Fibroblast of lung (primary cell): Measurements from ENCODE around the gene SLC29A1.

Experiments
- EZH2 ChIP-seq: IDR thresholded peaks from 2 replicates; pipeline ENCODE4 v1.5.1; 2012; ENCODE audit warnings: low read length, control low read depth, mild to moderate bottlenecking; ENCODE audit errors: missing control alignments
- TF ChIP-seq, protein P1 (sequence below), 2 donors: IDR thresholded peaks in 1 of 2; conservative IDR thresholded peaks in 1 of 2; 1 replicate in 1 of 2; 2 replicates in 1 of 2; pipeline ENCODE4 v1.5.1; 2011 to 2012; ENCODE audit warnings: low read length in 2 of 2, control low read depth in 1 of 2, inconsistent platforms in 1 of 2, low read depth in 1 of 2, mild to moderate bottlenecking in 1 of 2

DNA sequence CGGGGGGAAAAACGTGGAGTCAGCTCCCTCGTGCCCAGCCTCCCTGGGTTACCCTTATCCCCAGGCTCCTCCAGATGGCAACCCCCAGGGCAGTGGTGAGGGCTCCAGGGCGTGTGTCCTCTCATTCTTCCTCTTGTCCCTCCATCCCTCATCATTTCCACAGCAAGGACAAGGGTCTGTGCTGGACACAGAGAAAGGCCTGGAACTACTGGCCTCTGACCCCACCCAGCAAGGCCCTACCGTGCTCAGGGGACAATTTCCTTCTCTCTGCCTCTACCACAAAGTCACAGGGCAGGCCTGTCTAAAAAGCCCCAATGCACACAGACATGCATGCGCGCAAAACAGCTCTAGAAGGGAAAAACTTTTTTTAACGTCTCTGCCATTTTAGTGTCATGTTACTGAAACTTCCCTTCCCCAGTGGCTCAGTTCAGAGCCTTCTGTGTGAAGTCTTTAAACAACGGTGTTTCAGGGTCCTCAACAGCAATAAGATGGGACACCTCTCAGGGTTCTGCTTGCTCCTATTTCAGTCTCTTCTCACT lies 35.0 kb downstream of the SLC29A1 start:
- TF ChIP-seq, protein P1, sequence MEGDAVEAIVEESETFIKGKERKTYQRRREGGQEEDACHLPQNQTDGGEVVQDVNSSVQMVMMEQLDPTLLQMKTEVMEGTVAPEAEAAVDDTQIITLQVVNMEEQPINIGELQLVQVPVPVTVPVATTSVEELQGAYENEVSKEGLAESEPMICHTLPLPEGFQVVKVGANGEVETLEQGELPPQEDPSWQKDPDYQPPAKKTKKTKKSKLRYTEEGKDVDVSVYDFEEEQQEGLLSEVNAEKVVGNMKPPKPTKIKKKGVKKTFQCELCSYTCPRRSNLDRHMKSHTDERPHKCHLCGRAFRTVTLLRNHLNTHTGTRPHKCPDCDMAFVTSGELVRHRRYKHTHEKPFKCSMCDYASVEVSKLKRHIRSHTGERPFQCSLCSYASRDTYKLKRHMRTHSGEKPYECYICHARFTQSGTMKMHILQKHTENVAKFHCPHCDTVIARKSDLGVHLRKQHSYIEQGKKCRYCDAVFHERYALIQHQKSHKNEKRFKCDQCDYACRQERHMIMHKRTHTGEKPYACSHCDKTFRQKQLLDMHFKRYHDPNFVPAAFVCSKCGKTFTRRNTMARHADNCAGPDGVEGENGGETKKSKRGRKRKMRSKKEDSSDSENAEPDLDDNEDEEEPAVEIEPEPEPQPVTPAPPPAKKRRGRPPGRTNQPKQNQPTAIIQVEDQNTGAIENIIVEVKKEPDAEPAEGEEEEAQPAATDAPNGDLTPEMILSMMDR (conservative IDR thresholded peaks at IDR 0.05 in 1 of 2, IDR thresholded peaks at IDR 0.05 in 1 of 2; ENCODE audit: low read depth in 1 of 2, low read length in 2 of 2) = no peak
- TF ChIP-seq EZH2 = no peak
